MCF 10A (cell line): ENCODE measurements around the gene ZNF296. TPM values are rescaled to one million over a fixed set of nuclear protein-coding genes. Genes with fewer than 3 reads are reported as not detected.

ENCODE experiments used
- BruUV-seq: library from RNA; stranded (reverse); fragments of 400-500 nt; replicated peaks from 2 replicates; lab custom pipeline; 2021; lab: Mats Ljungman, UMichigan
- CTCF ChIA-PET: fragments of 300-600 bp; sonication (Branson Sonifier 250); formaldehyde crosslinking; extraction: SDS; loops from one replicate; lab custom pipeline; 2021; ENCODE audit warnings: antibody characterized with exemption, inconsistent platforms; lab: Yijun Ruan, JAX
- POLR2A ChIA-PET: fragments of 300-600, 350-650 bp; sonication (Branson Sonifier 250); formaldehyde crosslinking; extraction: SDS; loops from one replicate; lab custom pipeline; 2020; ENCODE audit warnings: antibody characterized with exemption, inconsistent platforms; lab: Yijun Ruan, JAX
- DNase-seq: peaks from one replicate; pipeline ENCODE4 v3.0.0-alpha.2; 2018; ENCODE audit not compliant: unreplicated experiment
- H3K27ac Mint-ChIP-seq: one replicate; pipeline ENCODE4 v1.8.0; 2022; ENCODE audit warnings: mild to moderate bottlenecking, low read depth, mixed read lengths; ENCODE audit not compliant: unreplicated experiment
- H3K27me3 Mint-ChIP-seq: one replicate; pipeline ENCODE4 v1.8.0; 2022; ENCODE audit warnings: mixed read lengths; ENCODE audit not compliant: insufficient read depth, unreplicated experiment
- H3K36me3 Mint-ChIP-seq: one replicate; pipeline ENCODE4 v1.8.0; 2022; ENCODE audit warnings: mild to moderate bottlenecking, moderate library complexity, mixed read lengths; ENCODE audit not compliant: insufficient read depth, unreplicated experiment
- H3K4me1 Mint-ChIP-seq: one replicate; pipeline ENCODE4 v1.8.0; 2022; ENCODE audit warnings: mixed read lengths; ENCODE audit not compliant: insufficient read depth, unreplicated experiment
- H3K4me3 Mint-ChIP-seq: one replicate; pipeline ENCODE4 v1.8.0; 2022; ENCODE audit warnings: mild to moderate bottlenecking, moderate library complexity, mixed read lengths; ENCODE audit not compliant: unreplicated experiment
- H3K9me3 Mint-ChIP-seq: one replicate; pipeline ENCODE4 v1.8.0; 2022; ENCODE audit warnings: mixed read lengths; ENCODE audit not compliant: unreplicated experiment
- CTCF ChIP-seq: fragments of 200-600 bp; IDR thresholded peaks from one replicate; pipeline ENCODE4 v1.8.0; 2022; ENCODE audit warnings: antibody characterized with exemption, mild to moderate bottlenecking; ENCODE audit not compliant: unreplicated experiment
- intact Hi-C: fragments of 100-400 bp; cut with micrococcal nuclease; formaldehyde crosslinking; loops from 2 replicates; pipeline ENCODE4 v1.14.1; 2022
- total RNA-seq: library from RNA; stranded (reverse); gene quantifications from 2 replicates; pipeline ENCODE4 v1.2.3, GENCODE V29; 2022

The ZNF296 gene
- total RNA-seq, 1 experiment from 2014 or later = 2.7 TPM

GRCh38 chr19:45103156-45103507 is 26.9 kb upstream of the ZNF296 start:
- Mint-ChIP-seq H3K4me1 (peaks cover 29% of the 10 kb centered on the region), H3K4me3 (no peak overlapping the region), H3K27me3 (no peaks in the 10 kb centered on the region), H3K36me3 (peaks cover 6% of the 10 kb centered on the region), H3K9me3 (no peaks in the 10 kb centered on the region), H3K27ac (no peak overlapping the region)
- no peak for TF ChIP-seq CTCF
- no TSS peak for BruUV-seq
- intact Hi-C loops = no loop called here
- no peak for DNase-seq
- ChIA-PET POLR2A (interaction anchor here (0.8 kb wide), 1 partner anchor 8 kb away, joined by 3 read pairs; no protein-coding TSS in a partner anchor), CTCF (interaction anchor here (1.9 kb wide), 1 partner anchor 22 kb away, joined by 7 read pairs; no protein-coding TSS in a partner anchor)

GRCh38 chr19:45102481-45102880 is 26.2 kb upstream of the ZNF296 start:
- no peak overlapping the region for H3K27ac Mint-ChIP-seq
- no peak for DNase-seq
- no peaks in the 10 kb centered on the region for H3K27me3 Mint-ChIP-seq
- ChIA-PET CTCF (interaction anchor here (0.5 to 1.9 kb wide), 2 partner anchors 23 to 505 kb away, joined by 3 to 7 read pairs; no protein-coding TSS in a partner anchor), POLR2A (no interaction called here)
- peaks cover 35% of the 10 kb centered on the region for H3K4me1 Mint-ChIP-seq
- H3K36me3 Mint-ChIP-seq = peaks cover 6% of the 10 kb centered on the region
- H3K9me3 Mint-ChIP-seq = no peaks in the 10 kb centered on the region
- no peak overlapping the region for H3K4me3 Mint-ChIP-seq
- intact Hi-C loops = no loop called here
- BruUV-seq = no TSS peak
- no peak for TF ChIP-seq CTCF

GRCh38 chr19:45101806-45102205 is 25.5 kb upstream of the ZNF296 start:
- H3K4me3 Mint-ChIP-seq = no peak overlapping the region

GRCh38 chr19:45100846-45101252 is 24.6 kb upstream of the ZNF296 start:
- no peak for TF ChIP-seq CTCF
- ChIA-PET POLR2A (no interaction called here), CTCF (interaction anchor here (0.5 to 1.0 kb wide), 3 partner anchors 84 to 385 kb away, joined by 3 to 4 read pairs (median 3); no protein-coding TSS in a partner anchor)
- peaks cover 6% of the 10 kb centered on the region for H3K36me3 Mint-ChIP-seq
- H3K4me1 Mint-ChIP-seq = peaks cover 52% of the 10 kb centered on the region
- intact Hi-C loops = no loop called here
- H3K27me3 Mint-ChIP-seq = no peaks in the 10 kb centered on the region
- no peak overlapping the region for H3K4me3 Mint-ChIP-seq
- no peak for DNase-seq
- no peak overlapping the region for H3K27ac Mint-ChIP-seq
- no peaks in the 10 kb centered on the region for H3K9me3 Mint-ChIP-seq
- no TSS peak for BruUV-seq

More at GRCh38 chr19:45101806-45102205, 25.5 kb upstream of the ZNF296 start:
- TF ChIP-seq CTCF = no peak
- Mint-ChIP-seq H3K9me3 (no peaks in the 10 kb centered on the region), H3K4me1 (peaks cover 42% of the 10 kb centered on the region), H3K36me3 (peaks cover 6% of the 10 kb centered on the region), H3K27me3 (no peaks in the 10 kb centered on the region), H3K27ac (no peak overlapping the region)
- no TSS peak for BruUV-seq
- ChIA-PET POLR2A (no interaction called here), CTCF (interaction anchor here (0.6 kb wide), 1 partner anchor 212 kb away, joined by 3 read pairs; no protein-coding TSS in a partner anchor)
- no peak for DNase-seq
- intact Hi-C loops = no loop called here
